Vagina (tissue), 2 donors: ENCODE results near the gene ALG3.
A peak's percentile ranks its signal among the peaks of the same experiment; 100 is the strongest.

Experiments
- POLR2A ChIP-seq, 2 donors: fragments of 450-650 bp; IDR thresholded peaks; one replicate each; pipeline ENCODE4 v1.6.1; 2017; ENCODE audit warnings: antibody characterized with exemption in 2 of 2, mild to moderate bottlenecking in 2 of 2, moderate library complexity in 2 of 2
- POLR2AphosphoS5 ChIP-seq, 2 donors: sonication (generic); formaldehyde crosslinking; IDR thresholded peaks; one replicate each; pipeline ENCODE4 v1.9.0; 2017; ENCODE audit warnings: antibody characterized with exemption in 2 of 2, mild to moderate bottlenecking in 2 of 2, low read depth in 1 of 2; ENCODE audit not compliant: insufficient read depth in 1 of 2
- TF ChIP-seq, protein P1 (sequence below), 3 experiments: fragments of 450-650 bp in 2 of 3; fragments of 200-600 bp in 1 of 3; sonication (generic) in 1 of 3; IDR thresholded peaks; one replicate each; pipeline ENCODE4 v1.5.1; 2017 to 2019; ENCODE audit warnings: antibody characterized with exemption in 3 of 3, mild to moderate bottlenecking in 2 of 3, moderate library complexity in 2 of 3

DNA sequence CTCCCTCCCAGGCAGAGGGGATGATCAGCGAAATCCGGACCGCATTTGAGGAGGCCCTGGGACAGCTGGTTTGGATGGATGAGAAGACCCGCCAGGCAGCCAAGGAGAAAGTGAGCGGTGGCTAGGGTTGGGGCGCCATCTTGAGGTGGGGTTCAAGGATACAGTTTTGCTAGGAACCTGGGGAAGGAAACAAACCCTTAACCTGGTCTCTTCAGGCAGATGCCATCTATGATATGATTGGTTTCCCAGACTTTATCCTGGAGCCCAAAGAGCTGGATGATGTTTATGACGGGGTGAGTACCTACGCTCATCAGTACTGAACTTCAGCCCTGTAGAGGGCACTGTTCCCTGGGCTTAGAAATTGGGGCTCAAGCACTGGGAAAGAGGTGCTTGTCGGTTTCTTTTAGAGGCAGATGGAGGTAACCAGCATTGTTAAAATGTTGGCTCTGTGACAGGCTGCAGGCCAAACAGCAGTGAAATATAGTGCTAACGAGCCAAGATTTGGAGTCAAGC is 40.7 kb upstream of the ALG3 start:
- TF ChIP-seq, protein P1, sequence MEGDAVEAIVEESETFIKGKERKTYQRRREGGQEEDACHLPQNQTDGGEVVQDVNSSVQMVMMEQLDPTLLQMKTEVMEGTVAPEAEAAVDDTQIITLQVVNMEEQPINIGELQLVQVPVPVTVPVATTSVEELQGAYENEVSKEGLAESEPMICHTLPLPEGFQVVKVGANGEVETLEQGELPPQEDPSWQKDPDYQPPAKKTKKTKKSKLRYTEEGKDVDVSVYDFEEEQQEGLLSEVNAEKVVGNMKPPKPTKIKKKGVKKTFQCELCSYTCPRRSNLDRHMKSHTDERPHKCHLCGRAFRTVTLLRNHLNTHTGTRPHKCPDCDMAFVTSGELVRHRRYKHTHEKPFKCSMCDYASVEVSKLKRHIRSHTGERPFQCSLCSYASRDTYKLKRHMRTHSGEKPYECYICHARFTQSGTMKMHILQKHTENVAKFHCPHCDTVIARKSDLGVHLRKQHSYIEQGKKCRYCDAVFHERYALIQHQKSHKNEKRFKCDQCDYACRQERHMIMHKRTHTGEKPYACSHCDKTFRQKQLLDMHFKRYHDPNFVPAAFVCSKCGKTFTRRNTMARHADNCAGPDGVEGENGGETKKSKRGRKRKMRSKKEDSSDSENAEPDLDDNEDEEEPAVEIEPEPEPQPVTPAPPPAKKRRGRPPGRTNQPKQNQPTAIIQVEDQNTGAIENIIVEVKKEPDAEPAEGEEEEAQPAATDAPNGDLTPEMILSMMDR (IDR thresholded peaks at IDR 0.05), result peak in 1 of 3 experiments; percentile 23
- no peak for TF ChIP-seq POLR2AphosphoS5 (IDR thresholded peaks at IDR 0.05; ENCODE audit: insufficient read depth in 1 of 2, low read depth in 1 of 2)
- TF ChIP-seq POLR2A (IDR thresholded peaks at IDR 0.05), result no peak
